Endothelial cell of umbilical vein (primary cell): ENCODE measurements around the gene AHI1. TPM values are rescaled to one million over a fixed set of nuclear protein-coding genes. Genes with fewer than 3 reads are reported as not detected.

Experiments used
- BruUV-seq: library from RNA; stranded (reverse); fragments of 400-500 nt; replicated peaks from 2 replicates; lab custom pipeline; 2021; lab: Mats Ljungman, UMichigan
- CTCF ChIA-PET: fragments of 300-600, 350-600 bp; sonication (Branson Sonifier 250); formaldehyde crosslinking; loops from one replicate; lab custom pipeline; 2021; ENCODE audit warnings: antibody characterized with exemption, inconsistent platforms; lab: Charles Lee
- POLR2A ChIA-PET: fragments of 300-600, 350-600 bp; sonication (Branson Sonifier 250); formaldehyde crosslinking; loops from one replicate; lab custom pipeline; 2021; ENCODE audit warnings: antibody characterized with exemption, inconsistent platforms; lab: Charles Lee
- DNase-seq: peaks from one replicate; pipeline ENCODE4 v3.0.0-alpha.2; 2011; ENCODE audit warnings: low read depth, low spot score
- FAIRE-seq: peaks from 2 replicates; lab custom pipeline; 2011; peaks lifted over from hg19 to GRCh38; lab: Jason Lieb, UNC
- H2AFZ ChIP-seq: 2 replicates; pipeline ENCODE4 v1.6.0; 2012; ENCODE audit warnings: low read depth, low read length, control low read depth, inconsistent platforms
- H3K27ac ChIP-seq: 2 replicates; pipeline ENCODE4 v1.5.1; 2011; ENCODE audit warnings: low read depth, mild to moderate bottlenecking, control low read depth, low read length, moderate library complexity; ENCODE audit not compliant: insufficient read depth
- H3K27me3 ChIP-seq, 2 experiments: 2 replicates each; pipeline versions ENCODE4 v1.6.0 to v1.6.1; 2011; ENCODE audit warnings: low read length in 2 of 2, mixed read lengths in 1 of 2; ENCODE audit not compliant: control insufficient read depth in 2 of 2, insufficient read depth in 2 of 2
- H3K36me3 ChIP-seq, 2 experiments: 2 replicates in 1 of 2; 3 replicates in 1 of 2; pipeline ENCODE4 v1.5.1; 2011; ENCODE audit warnings: low read length in 2 of 2, mild to moderate bottlenecking in 1 of 2, moderate library complexity in 1 of 2; ENCODE audit not compliant: control insufficient read depth in 2 of 2, insufficient read depth in 2 of 2; ENCODE audit errors: extremely low read depth in 1 of 2
- H3K4me1 ChIP-seq: 3 replicates; pipeline ENCODE4 v1.5.1; 2011; ENCODE audit warnings: mild to moderate bottlenecking, low read length; ENCODE audit not compliant: control insufficient read depth, insufficient read depth; ENCODE audit errors: extremely low read depth
- H3K4me2 ChIP-seq: 2 replicates; pipeline ENCODE4 v1.6.1; 2011; ENCODE audit warnings: low read length, control low read depth, mixed read lengths; ENCODE audit not compliant: insufficient read depth
- H3K4me3 ChIP-seq, 3 experiments: fragments of 200-600 bp in 1 of 3; sonication (generic), shearing (Covaris generic) in 1 of 3; replicated peaks in 1 of 3; 2 replicates each; pipeline ENCODE4 v1.5.1; 2011 to 2016; ENCODE audit warnings: control low read depth in 3 of 3, low read length in 3 of 3, mild to moderate bottlenecking in 2 of 3, inconsistent platforms in 1 of 3, low read depth in 1 of 3, moderate library complexity in 1 of 3; ENCODE audit not compliant: insufficient read depth in 1 of 3
- H3K79me2 ChIP-seq: 2 replicates; pipeline ENCODE4 v1.6.0; 2012; ENCODE audit warnings: low read length, inconsistent platforms; ENCODE audit not compliant: control insufficient read depth, insufficient read depth
- H3K9ac ChIP-seq: replicated peaks from 2 replicates; pipeline ENCODE3; 2011; ENCODE audit warnings: low read length, control low read depth; ENCODE audit not compliant: insufficient read depth; ENCODE audit errors: extremely low read depth
- H3K9me1 ChIP-seq: replicated peaks from 3 replicates; pipeline ENCODE4 v1.6.0; 2011; ENCODE audit warnings: mild to moderate bottlenecking, low read length; ENCODE audit not compliant: control insufficient read depth, insufficient read depth; ENCODE audit errors: extremely low read depth
- H3K9me3 ChIP-seq: replicated peaks from 2 replicates; pipeline ENCODE4 v1.5.1; 2012; ENCODE audit warnings: low read length, inconsistent platforms; ENCODE audit not compliant: control insufficient read depth, insufficient read depth
- H4K20me1 ChIP-seq: replicated peaks from 2 replicates; pipeline ENCODE3; 2011; ENCODE audit warnings: mild to moderate bottlenecking, low read length; ENCODE audit not compliant: control insufficient read depth, insufficient read depth; ENCODE audit errors: extremely low read depth
- CTCF ChIP-seq, 2 donors: IDR thresholded peaks; 1 replicate in 1 of 2; 2 replicates in 1 of 2; pipeline ENCODE4 v1.5.1; 2011; ENCODE audit warnings: low read length in 2 of 2, mild to moderate bottlenecking in 2 of 2, moderate library complexity in 2 of 2, control low read depth in 1 of 2, inconsistent platforms in 1 of 2, low read depth in 1 of 2; ENCODE audit not compliant: insufficient read depth in 1 of 2; ENCODE audit errors: extremely low read depth in 1 of 2
- EZH2 ChIP-seq: IDR thresholded peaks from 2 replicates; pipeline ENCODE4 v1.6.1; 2012; ENCODE audit warnings: borderline replicate concordance, low read depth, mild to moderate bottlenecking, moderate library complexity, low read length, inconsistent platforms; ENCODE audit not compliant: severe bottlenecking
- FOS ChIP-seq: IDR thresholded peaks from 2 replicates; pipeline ENCODE4 v1.6.1; 2011; ENCODE audit warnings: mild to moderate bottlenecking, low read length, moderate library complexity, borderline replicate concordance; ENCODE audit not compliant: insufficient read depth
- GATA2 ChIP-seq: IDR thresholded peaks from 2 replicates; pipeline ENCODE4 v1.7.0; 2011; ENCODE audit warnings: low read depth, mild to moderate bottlenecking, moderate library complexity, mixed read lengths, low read length; ENCODE audit not compliant: insufficient read length, insufficient read depth
- JUN ChIP-seq: IDR thresholded peaks from 2 replicates; pipeline ENCODE4 v1.6.1; 2011; ENCODE audit warnings: borderline replicate concordance, low read depth; ENCODE audit not compliant: insufficient read length, insufficient read depth
- MAX ChIP-seq: IDR thresholded peaks from 2 replicates; pipeline ENCODE4 v1.6.1; 2011; ENCODE audit not compliant: insufficient read depth, insufficient read length
- MYC ChIP-seq: IDR thresholded peaks from one replicate; pipeline ENCODE4 v1.6.1; 2011; ENCODE audit warnings: mild to moderate bottlenecking, low read depth, low read length
- POLR2A ChIP-seq: IDR thresholded peaks from 2 replicates; pipeline ENCODE4 v1.6.1; 2012; ENCODE audit warnings: low read depth, mild to moderate bottlenecking, control low read depth, low read length
- POLR2AphosphoS5 ChIP-seq: IDR thresholded peaks from 2 replicates; pipeline ENCODE4 v1.6.1; 2012; ENCODE audit warnings: low read depth, mild to moderate bottlenecking, control low read depth, low read length, moderate library complexity; ENCODE audit not compliant: insufficient read depth
- dilution Hi-C: fragments of 300-500 bp; cut with MboI; formaldehyde crosslinking; loops from one replicate; pipeline ENCODE4 v1.15.0; 2019; ENCODE audit warnings: low sequenced_read_pairs; ENCODE audit not compliant: extremely low pct_ligation_motif_present
- intact Hi-C: fragments of 100-400 bp; cut with micrococcal nuclease; formaldehyde crosslinking; loops from one replicate; pipeline ENCODE4 v1.10.0; 2022
- polyA plus RNA-seq, 4 experiments: library from polyadenylated mRNA; depleted of rRNA in 3 of 4; stranded (reverse) in 3 of 4; unstranded in 1 of 4; fragments of >200 nt; gene quantifications; 2 replicates each; pipeline versions ENCODE4 v1.2.1 to v1.2.3, GENCODE V29; 2011 to 2012; ENCODE audit warnings: missing spikeins in 1 of 4
- total RNA-seq: library from RNA; stranded (reverse); gene quantifications from 2 replicates; pipeline ENCODE4 v1.2.3, GENCODE V29; 2021

Gene AHI1
- total and polyA plus RNA-seq, 2 donors (not counting 3 experiments of a cell fraction or from before 2014, with no cell fraction given) = 5.1 to 20.7 TPM

GRCh38 chr6:135534773-135535380 is 37.3 kb upstream of the AHI1 start:
- Histone ChIP-seq H3K4me2 (no peak overlapping the region), H3K9ac (no peak overlapping the region), H4K20me1 (no peaks in the 10 kb centered on the region), H3K9me3 (no peaks in the 10 kb centered on the region), H3K36me3 (no peaks in the 10 kb centered on the region), H2AFZ (no peak overlapping the region), H3K79me2 (no peaks in the 10 kb centered on the region), H3K4me1 (peaks cover 10% of the 10 kb centered on the region), H3K4me3 (no peak overlapping the region), H3K27ac (no peak overlapping the region), H3K27me3 (no peaks in the 10 kb centered on the region), H3K9me1 (no peaks in the 10 kb centered on the region)
- POLR2A ChIA-PET = no interaction called here
- TF ChIP-seq CTCF (IDR thresholded peaks at IDR 0.05; ENCODE audit: extremely low read depth in 1 of 2, insufficient read depth in 1 of 2, low read depth in 1 of 2, low read length in 2 of 2) (no peak), JUN (no peak), MYC (no peak), POLR2AphosphoS5 (no peak), FOS (no peak), EZH2 (no peak), GATA2 (no peak), MAX (no peak), POLR2A (no peak)
- dilution Hi-C loops (no loop called here), intact Hi-C loops (loop anchor here (5.0 kb wide), 2 partner anchors 142 to 317 kb away; partner anchors contain the start of gene PDE7B)
- CTCF ChIA-PET = interaction anchor here (0.6 to 3.8 kb wide), 36 partner anchors 10 to 1013 kb away, joined by 3 to 113 read pairs (median 4); partner anchors contain the start of gene MTFR2
- DNase-seq (no peak), FAIRE-seq (no peak)
- BruUV-seq = no TSS peak
